ENCODE results near the gene MMD.
A peak's percentile ranks its signal among the peaks of the same experiment; 100 is the strongest.
"Not testable (repeated sequence)": the region's sequence is repeated elsewhere in the genome, so short reads cannot be mapped to it uniquely, and the experiment has no call there.

The MMD gene

GRCh38 chr17:55435408-55435807 is 13.8 kb upstream of the MMD start:
- no peak for TF ChIP-seq CTCF (IDR thresholded peaks at IDR 0.05; ENCODE audit: control insufficient read depth, insufficient read depth, low read depth, low read length, missing control alignments)
- no peak for DNase-seq (ENCODE audit: low read depth)
- no peak overlapping the region for H3K4me3 ChIP-seq (ENCODE audit: control insufficient read depth, low read depth, low read length)

GRCh38 chr17:55434721-55435120 is 13.1 kb upstream of the MMD start:
- no peak for TF ChIP-seq CTCF (IDR thresholded peaks at IDR 0.05; ENCODE audit: control insufficient read depth, insufficient read depth, low read depth, low read length, missing control alignments)
- DNase-seq (ENCODE audit: low read depth), result no peak
- no peak overlapping the region for H3K4me3 ChIP-seq (ENCODE audit: control insufficient read depth, low read depth, low read length)

GRCh38 chr17:55433629-55434422 is 12.2 kb upstream of the MMD start:
- H3K4me3 ChIP-seq (ENCODE audit: control insufficient read depth, low read depth, low read length), result no peak overlapping the region
- peak; percentile 83 for DNase-seq (ENCODE audit: low read depth)
- TF ChIP-seq CTCF (IDR thresholded peaks at IDR 0.05; ENCODE audit: control insufficient read depth, insufficient read depth, low read depth, low read length, missing control alignments), result no peak

GRCh38 chr17:55433029-55433628 is 11.5 kb upstream of the MMD start:
- no peak overlapping the region for H3K4me3 ChIP-seq (ENCODE audit: control insufficient read depth, low read depth, low read length)
- TF ChIP-seq CTCF (IDR thresholded peaks at IDR 0.05; ENCODE audit: control insufficient read depth, insufficient read depth, low read depth, low read length, missing control alignments), result no peak
- no peak for DNase-seq (ENCODE audit: low read depth)

GRCh38 chr17:55432358-55433028 is 10.9 kb upstream of the MMD start:
- no peak for TF ChIP-seq CTCF (IDR thresholded peaks at IDR 0.05; ENCODE audit: control insufficient read depth, insufficient read depth, low read depth, low read length, missing control alignments)
- DNase-seq (ENCODE audit: low read depth), result no peak
- no peak overlapping the region for H3K4me3 ChIP-seq (ENCODE audit: control insufficient read depth, low read depth, low read length)

GRCh38 chr17:55431914-55432313 is 10.3 kb upstream of the MMD start:
- H3K4me3 ChIP-seq (ENCODE audit: control insufficient read depth, low read depth, low read length); DNase-seq (ENCODE audit: low read depth): not testable (repeated sequence)
